ENCODE data around the gene CDC34.

Gene CDC34

GRCh38 chr19:507286-508203, 24.0 kb upstream of the CDC34 start, which contains the start of gene TPGS1:
TPGS1 (plus strand) TSS chr19:507497; CDS start chr19:507507, 10 bp downstream.
- H3K9me3 Mint-ChIP-seq, result no peaks in the 10 kb centered on the region
- H3K27ac Mint-ChIP-seq, result peak within 1 kb of the TSS; percentile 100
- peak within 1 kb of the TSS; percentile 90 for H3K4me3 Mint-ChIP-seq
- peak; percentile 84 for DNase-seq
- ATAC-seq, result peak; percentile 41
- H3K36me3 Mint-ChIP-seq (ENCODE audit: low read depth), result peaks cover 2% of the 10 kb centered on the region
- H3K27me3 Mint-ChIP-seq, result no peaks in the 10 kb centered on the region
- peaks cover 52% of the 10 kb centered on the region for H3K4me1 Mint-ChIP-seq

- Mint-ChIP-seq H3K4me3 (peak overlapping the region; percentile 90), H3K27me3 (no peaks in the 10 kb centered on the region), H3K4me1 (peaks cover 48% of the 10 kb centered on the region), H3K9me3 (no peaks in the 10 kb centered on the region), H3K36me3 (ENCODE audit: low read depth) (peaks cover 2% of the 10 kb centered on the region), H3K27ac (peak overlapping the region; percentile 100)
- DNase-seq, result no peak
- ATAC-seq, result no peak
Measured at GRCh38 chr19:508204-509150, 23.1 kb upstream of the CDC34 start.

GRCh38 chr19:510606-511100, 20.9 kb upstream of the CDC34 start:
- Mint-ChIP-seq H3K4me3 (peak overlapping the region; percentile 78), H3K27ac (peak overlapping the region; percentile 94), H3K9me3 (no peaks in the 10 kb centered on the region), H3K27me3 (no peaks in the 10 kb centered on the region), H3K4me1 (peaks cover 45% of the 10 kb centered on the region), H3K36me3 (ENCODE audit: low read depth) (peaks cover 2% of the 10 kb centered on the region)
- DNase-seq, result peak; percentile 96
- peak; percentile 57 for ATAC-seq

GRCh38 chr19:511101-511851, 20.3 kb upstream of the CDC34 start:
- Mint-ChIP-seq H3K9me3 (no peaks in the 10 kb centered on the region), H3K4me3 (peak overlapping the region; percentile 78), H3K36me3 (ENCODE audit: low read depth) (peaks cover 2% of the 10 kb centered on the region), H3K4me1 (peaks cover 43% of the 10 kb centered on the region), H3K27ac (peak overlapping the region; percentile 94), H3K27me3 (no peaks in the 10 kb centered on the region)
- ATAC-seq (peak; percentile 55), DNase-seq (peak; percentile 80)

- Mint-ChIP-seq H3K36me3 (ENCODE audit: low read depth) (peaks cover 2% of the 10 kb centered on the region), H3K4me1 (peaks cover 40% of the 10 kb centered on the region), H3K4me3 (no peak overlapping the region), H3K27ac (no peak overlapping the region), H3K9me3 (no peaks in the 10 kb centered on the region), H3K27me3 (no peaks in the 10 kb centered on the region)
- no peak for ATAC-seq
- DNase-seq, result no peak
Measured at GRCh38 chr19:512547-513365, 18.8 kb upstream of the CDC34 start.

- DNase-seq, result no peak
- Mint-ChIP-seq H3K4me3 (no peak overlapping the region), H3K9me3 (no peaks in the 10 kb centered on the region), H3K27ac (no peak overlapping the region), H3K36me3 (ENCODE audit: low read depth) (peaks cover 2% of the 10 kb centered on the region), H3K27me3 (no peaks in the 10 kb centered on the region), H3K4me1 (peaks cover 32% of the 10 kb centered on the region)
- no peak for ATAC-seq
Measured at GRCh38 chr19:513368-514165, 18.0 kb upstream of the CDC34 start.

GRCh38 chr19:514166-514663, 17.3 kb upstream of the CDC34 start:
- no peaks in the 10 kb centered on the region for H3K9me3 Mint-ChIP-seq
- no peak overlapping the region for H3K27ac Mint-ChIP-seq
- ATAC-seq (no peak), DNase-seq (no peak)
- peaks cover 2% of the 10 kb centered on the region for H3K36me3 Mint-ChIP-seq (ENCODE audit: low read depth)
- no peaks in the 10 kb centered on the region for H3K27me3 Mint-ChIP-seq
- H3K4me3 Mint-ChIP-seq, result no peak overlapping the region
- H3K4me1 Mint-ChIP-seq, result peaks cover 26% of the 10 kb centered on the region

- H3K27me3 Mint-ChIP-seq, result no peaks in the 10 kb centered on the region
- no peak overlapping the region for H3K27ac Mint-ChIP-seq
- H3K36me3 Mint-ChIP-seq (ENCODE audit: low read depth), result no peaks in the 10 kb centered on the region
- peaks cover 3% of the 10 kb centered on the region for H3K4me1 Mint-ChIP-seq
- H3K4me3 Mint-ChIP-seq, result no peak overlapping the region
- no peaks in the 10 kb centered on the region for H3K9me3 Mint-ChIP-seq
- DNase-seq (no peak), ATAC-seq (no peak)
Measured at GRCh38 chr19:517721-518597, 13.6 kb upstream of the CDC34 start.

- Mint-ChIP-seq H3K27me3 (no peaks in the 10 kb centered on the region), H3K4me3 (no peak overlapping the region), H3K9me3 (no peaks in the 10 kb centered on the region), H3K36me3 (ENCODE audit: low read depth) (no peaks in the 10 kb centered on the region), H3K4me1 (peaks cover 3% of the 10 kb centered on the region), H3K27ac (no peak overlapping the region)
- DNase-seq (peak; percentile 64), ATAC-seq (peak; percentile 72)
Measured at GRCh38 chr19:518598-519231, 12.8 kb upstream of the CDC34 start.

GRCh38 chr19:519449-519865, 12.1 kb upstream of the CDC34 start:
- Mint-ChIP-seq H3K27me3 (no peaks in the 10 kb centered on the region), H3K27ac (no peak overlapping the region), H3K9me3 (no peaks in the 10 kb centered on the region), H3K36me3 (ENCODE audit: low read depth) (no peaks in the 10 kb centered on the region), H3K4me1 (peaks cover 3% of the 10 kb centered on the region), H3K4me3 (no peak overlapping the region)
- no peak for ATAC-seq
- DNase-seq, result no peak

GRCh38 chr19:522726-523125, 8.8 kb upstream of the CDC34 start:
- Mint-ChIP-seq H3K27ac (no peak overlapping the region), H3K9me3 (no peaks in the 10 kb centered on the region), H3K36me3 (ENCODE audit: low read depth) (no peaks in the 10 kb centered on the region), H3K4me1 (peaks cover 3% of the 10 kb centered on the region), H3K4me3 (no peak overlapping the region), H3K27me3 (peaks cover 2% of the 10 kb centered on the region)
- no peak for ATAC-seq
- no peak for DNase-seq
